GDM1 (cell line): ENCODE results near the gene PDE4D.

Source experiments
- DNase-seq: peaks from one replicate; lab custom pipeline; 2025; lab: John Stamatoyannopoulos, UW

PDE4D gene

GRCh38 chr5:59142138-59142537 is 751.4 kb downstream of the PDE4D start:
- no peak for DNase-seq

DNA sequence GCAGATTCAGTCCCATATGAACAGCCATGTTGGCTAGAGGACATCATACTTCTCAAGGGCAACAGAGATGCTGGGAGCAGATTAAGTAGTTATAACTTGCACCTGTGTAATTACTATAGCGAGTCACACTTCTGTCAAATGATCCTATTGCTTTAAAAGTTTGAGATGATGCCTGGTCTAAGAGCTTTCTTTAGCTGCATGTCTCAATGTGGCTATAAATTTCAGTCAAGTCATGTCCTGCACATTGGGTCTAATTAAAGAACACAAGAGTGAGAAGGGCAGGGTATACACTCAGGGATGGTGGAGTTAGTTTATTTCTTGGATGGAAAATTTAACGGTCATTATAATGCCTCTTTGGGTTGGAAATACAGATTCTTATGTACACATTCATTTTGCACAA is 753.4 kb downstream of the PDE4D start:
- no peak for DNase-seq

DNA sequence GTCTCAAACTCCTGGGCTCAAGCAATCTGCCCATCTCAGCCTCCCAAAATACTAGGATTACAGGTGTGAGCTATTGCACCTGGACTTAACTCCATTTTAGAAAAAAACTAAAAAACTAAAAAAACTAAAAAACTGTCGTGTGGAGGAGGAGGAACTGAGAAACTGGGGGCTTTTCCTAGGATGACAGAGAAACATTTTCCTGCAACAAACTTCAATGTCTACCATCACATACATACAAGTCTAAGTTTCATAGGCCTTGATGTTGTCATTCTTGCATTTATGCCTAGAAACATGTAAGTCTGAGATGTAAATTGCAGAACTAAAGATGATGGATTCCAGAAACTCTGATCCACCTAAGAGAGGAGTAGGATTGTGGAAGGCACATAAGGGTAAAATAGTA is 753.8 kb downstream of the PDE4D start:
- no peak for DNase-seq

- no peak for DNase-seq
Measured at GRCh38 chr5:59138509-59138908, 755.0 kb downstream of the PDE4D start.

- DNase-seq: no peak
Measured at GRCh38 chr5:59137846-59138245, 755.7 kb downstream of the PDE4D start.

DNA sequence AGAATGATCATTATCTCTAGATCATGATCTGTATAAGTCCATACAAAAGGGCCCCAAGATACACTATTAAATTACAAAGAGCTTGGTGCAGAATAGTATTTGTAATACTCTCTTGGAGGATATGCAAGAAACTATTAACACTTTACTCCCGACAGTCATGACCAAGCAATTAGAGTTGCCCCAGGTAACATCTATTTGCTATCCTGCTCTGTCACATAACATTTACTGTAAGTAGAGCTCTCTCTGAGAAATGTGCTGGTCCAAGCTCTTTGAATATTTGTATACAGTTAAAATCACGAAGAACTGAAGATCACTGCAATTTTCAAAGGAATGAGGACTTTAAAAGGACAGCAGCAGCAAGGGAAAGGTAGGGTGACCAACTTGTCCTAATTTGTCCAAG is 757.0 kb downstream of the PDE4D start:
- no peak for DNase-seq

DNA sequence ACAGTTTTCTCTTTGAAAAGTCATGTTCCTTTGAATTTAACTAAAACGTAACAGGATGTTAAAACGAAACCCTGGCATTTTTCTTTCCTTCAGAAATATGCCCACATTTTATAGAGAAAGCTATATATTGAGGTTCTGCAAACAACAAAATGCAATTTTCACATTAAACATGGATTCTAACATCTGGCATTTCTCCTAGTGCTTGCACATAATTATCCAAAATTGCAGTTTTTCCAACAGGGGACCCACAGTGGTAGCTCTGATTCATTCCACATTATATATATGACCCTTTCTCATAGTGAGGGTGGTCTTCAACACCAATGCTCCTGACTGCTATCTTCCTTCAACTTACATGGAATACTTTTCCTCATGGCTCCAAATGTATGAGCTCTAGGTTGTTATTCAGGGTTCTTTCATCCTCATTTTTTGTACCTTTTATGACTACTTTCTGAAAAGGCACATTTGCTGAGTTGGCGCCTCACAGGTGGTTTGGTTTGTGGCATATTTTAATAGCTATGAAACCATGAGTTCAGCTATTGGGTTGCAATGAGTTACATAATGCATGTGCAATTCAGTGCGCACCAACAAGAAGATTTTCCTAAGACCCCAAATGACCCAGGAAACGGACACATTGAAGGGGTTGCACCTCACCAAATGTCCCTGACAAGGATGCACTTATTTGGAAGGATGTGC is 758.9 kb downstream of the PDE4D start:
- no peak for DNase-seq

DNA sequence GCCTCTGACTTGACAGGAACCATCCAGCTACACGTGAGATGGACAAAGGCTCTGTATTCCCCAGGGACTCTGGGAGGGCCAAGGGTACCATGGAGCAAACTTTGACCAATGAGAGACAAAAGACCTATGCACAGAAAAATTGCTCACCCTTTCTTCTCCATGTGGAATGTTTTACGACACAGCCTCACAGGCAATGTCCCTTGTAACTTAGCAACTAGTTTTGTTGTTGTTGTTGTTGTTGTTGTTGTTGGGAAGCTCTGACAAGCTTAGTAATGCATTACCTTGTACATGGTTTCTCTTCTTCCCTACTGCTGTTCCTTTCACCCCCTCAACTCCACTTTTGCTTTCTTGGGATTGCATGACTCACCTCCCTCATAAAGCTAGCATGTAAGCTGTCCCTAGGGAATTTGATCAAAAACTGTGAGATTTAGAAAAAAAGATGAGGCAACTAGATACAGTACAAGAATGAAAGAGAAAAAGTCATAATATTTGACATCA is 759.7 kb downstream of the PDE4D start:
- DNase-seq: no peak

DNA sequence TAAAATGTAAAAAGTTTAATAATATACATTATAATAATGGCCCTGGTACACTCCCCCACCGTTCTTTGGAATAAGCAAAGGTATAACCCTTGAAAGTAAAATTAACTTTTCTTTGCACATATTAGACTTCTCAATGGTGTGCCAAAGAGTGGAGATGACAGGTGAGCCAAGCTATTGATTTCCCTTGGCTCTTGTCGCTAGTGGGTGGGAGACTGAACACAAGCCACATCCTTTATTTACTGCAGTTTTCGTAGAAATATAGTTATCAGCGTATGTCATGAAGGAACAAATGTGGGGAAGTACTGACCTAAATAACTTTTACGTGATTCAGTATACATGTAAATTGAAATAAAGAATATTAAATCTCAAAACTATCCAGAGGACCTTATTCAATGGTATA is 761.4 kb downstream of the PDE4D start:
- no peak for DNase-seq

DNA sequence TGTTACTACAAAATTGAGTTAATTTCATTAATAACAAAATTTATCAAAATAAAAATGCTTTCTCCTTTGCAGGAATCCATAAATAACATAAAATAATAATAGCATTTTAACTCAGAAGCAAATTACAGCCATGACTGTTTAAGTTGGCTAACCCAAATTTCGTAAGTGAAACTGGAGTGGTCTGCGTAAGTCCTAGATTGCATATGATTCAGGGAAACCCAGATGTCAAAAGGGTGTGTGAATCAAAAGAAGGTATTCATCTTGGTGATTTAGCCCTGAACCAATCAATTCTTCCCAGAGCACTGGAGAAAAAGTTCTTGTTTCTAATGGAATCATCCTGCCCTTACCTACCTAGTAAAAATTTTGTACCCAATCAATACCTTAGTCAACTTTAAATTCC is 763.1 kb downstream of the PDE4D start:
- DNase-seq: no peak

DNA sequence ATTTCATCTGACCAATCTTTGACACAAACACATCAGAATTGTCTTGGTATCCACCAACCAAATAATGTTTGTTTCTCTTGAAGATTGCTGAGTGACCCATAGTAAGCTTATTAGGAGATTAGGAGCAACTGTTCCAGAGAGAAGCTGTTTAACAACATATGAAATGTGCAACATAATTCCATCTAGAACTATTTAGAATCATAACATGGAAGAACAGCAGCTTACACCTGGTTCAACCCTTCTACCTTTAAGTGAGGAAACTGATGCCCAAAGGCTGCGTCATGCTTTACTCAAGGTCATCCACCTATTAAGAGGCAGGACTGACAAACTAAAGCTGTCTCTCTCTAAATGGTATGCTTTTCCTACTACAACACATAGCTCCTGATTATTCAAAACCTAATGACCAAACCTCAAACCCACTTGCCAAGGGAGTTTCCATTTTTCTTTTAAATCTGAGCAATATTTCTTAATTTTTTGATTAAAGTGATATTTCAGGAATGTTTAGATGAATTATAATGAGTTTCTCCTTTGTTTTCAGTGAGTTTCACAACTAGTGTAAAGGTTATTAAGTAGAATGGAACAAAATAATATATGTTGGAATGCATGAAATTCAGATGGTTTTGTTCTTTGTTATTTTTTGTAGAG is 764.8 kb downstream of the PDE4D start:
- DNase-seq: no peak

GRCh38 chr5:59126708-59127573 is 766.6 kb downstream of the PDE4D start:
- no peak for DNase-seq

- no peak for DNase-seq
Measured at GRCh38 chr5:59126016-59126707, 767.4 kb downstream of the PDE4D start.

- no peak for DNase-seq
Measured at GRCh38 chr5:59125011-59125961, 768.2 kb downstream of the PDE4D start.

DNA sequence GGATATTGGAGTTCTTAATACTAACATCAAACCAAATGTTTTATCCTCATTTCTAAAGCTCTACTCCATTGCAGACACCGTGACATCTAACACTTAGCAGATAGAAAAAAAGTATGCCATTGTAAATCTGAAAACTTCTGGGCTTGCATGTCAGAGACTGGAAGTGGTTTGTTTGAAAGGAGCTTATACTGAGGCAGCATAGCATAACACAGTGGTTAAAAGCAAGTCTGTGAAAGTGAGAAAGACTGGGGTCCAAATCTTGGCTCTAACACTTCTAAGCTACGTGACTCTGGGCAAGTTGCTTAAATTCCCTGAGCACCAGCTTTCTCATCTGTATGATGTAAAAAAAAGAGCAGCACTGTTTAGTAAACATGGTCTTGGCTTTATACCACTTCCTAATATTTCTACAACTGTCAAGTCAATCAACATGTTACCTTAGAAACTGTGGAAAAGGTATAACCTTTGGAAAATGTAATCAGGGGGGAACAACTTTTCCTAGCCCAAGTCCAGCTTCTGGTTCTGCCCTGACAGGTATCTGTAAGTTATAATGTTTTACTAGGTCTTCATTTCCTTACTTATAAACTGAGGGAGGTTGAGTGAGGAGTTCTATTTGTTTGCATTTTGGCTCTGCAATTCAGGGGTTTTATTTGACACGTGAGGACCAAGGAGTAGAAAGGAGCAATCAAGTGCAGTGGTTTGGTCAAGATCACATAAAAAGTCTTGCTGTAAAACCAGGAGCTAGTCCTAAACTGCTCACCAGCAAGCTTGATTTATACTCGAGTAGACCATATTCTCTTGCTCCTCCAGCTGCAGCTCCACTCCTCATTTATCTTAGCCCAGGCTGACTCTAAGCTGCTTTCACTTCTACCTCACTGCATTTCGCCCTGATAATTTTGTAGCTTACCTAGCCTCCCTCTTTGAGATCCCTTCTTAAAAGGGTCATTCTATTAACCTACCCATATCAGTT is 769.6 kb downstream of the PDE4D start:
- no peak for DNase-seq

GRCh38 chr5:59119480-59119879 is 774.0 kb downstream of the PDE4D start:
- no peak for DNase-seq

DNA sequence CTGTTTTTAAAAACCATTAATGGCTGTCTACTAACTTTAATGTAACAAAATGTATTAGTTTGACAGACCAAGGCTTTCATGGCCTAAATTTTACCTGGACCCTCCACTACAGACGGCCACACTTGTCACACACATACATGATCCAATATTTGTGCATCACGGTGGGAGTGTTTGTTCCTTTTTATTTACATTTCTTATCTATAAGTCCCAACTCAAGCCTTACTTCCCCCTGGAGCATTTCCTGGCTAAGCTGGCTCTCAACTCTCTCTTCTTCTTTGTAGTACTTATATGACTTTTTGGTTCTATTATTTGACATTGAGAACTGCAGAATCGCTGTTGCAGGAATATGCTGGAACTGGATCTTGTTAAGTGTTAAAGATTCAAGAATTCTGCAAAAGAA is 776.2 kb downstream of the PDE4D start:
- DNase-seq: no peak

- no peak for DNase-seq
Measured at GRCh38 chr5:59116231-59116865, 777.2 kb downstream of the PDE4D start.

GRCh38 chr5:59115345-59115744 is 778.2 kb downstream of the PDE4D start:
- no peak for DNase-seq
